ENCODE results near the gene SWI5.

DNA sequence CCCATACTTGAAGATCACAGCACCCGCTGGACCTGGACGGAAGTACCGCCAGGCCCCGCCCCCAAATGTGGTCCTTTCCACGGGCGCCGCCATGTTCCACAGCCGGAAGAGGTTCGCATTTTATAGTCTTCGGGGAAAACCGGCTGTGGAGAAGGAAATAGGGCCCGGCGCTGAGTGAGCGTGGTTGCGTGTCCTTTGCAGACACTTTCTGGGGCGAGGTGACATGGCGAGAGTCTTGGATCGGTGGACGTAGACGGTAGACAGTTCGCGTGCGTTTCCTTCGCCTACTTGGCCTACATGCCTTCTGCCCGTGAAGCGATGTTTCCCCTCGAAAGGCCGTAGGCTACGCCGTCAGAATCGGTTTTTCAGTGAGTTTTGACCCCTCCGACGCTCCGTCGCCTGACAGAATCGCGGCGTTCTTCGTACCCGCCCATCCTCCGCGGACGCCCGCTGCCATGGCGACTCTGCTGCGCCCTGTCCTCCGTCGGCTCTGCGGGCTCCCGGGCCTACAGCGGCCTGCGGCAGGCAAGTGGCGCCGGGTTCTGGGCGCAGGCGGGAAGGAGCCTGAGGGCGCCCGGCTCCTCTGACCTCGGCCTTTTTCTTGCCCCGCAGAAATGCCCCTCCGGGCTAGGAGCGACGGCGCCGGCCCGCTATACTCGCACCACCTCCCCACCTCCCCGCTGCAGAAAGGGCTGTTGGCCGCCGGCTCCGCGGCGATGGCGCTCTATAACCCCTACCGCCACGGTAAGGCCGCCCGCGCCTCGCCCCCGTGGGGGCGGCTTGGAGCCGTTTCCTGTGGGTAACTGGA lies 46.5 kb downstream of the SWI5 start, which contains the start of the genes COQ4 and TRUB2:
- no peak; the same call in none of the 2 replicates for TF ChIP-seq CEBPB (IDR thresholded peaks at IDR 0.05)
- TF ChIP-seq EGR1 (IDR thresholded peaks at IDR 0.05): no peak; the same call in 1 of the 2 replicates
- peak; percentile 10; the same call in 1 of the 2 replicates for TF ChIP-seq EP300 (IDR thresholded peaks at IDR 0.05; ENCODE audit: borderline replicate concordance)
- TF ChIP-seq, protein P1, sequence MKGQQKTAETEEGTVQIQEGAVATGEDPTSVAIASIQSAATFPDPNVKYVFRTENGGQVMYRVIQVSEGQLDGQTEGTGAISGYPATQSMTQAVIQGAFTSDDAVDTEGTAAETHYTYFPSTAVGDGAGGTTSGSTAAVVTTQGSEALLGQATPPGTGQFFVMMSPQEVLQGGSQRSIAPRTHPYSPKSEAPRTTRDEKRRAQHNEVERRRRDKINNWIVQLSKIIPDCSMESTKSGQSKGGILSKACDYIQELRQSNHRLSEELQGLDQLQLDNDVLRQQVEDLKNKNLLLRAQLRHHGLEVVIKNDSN (IDR thresholded peaks at IDR 0.05): no peak
- TF ChIP-seq NFIC (IDR thresholded peaks at IDR 0.05): 0 out of 2 replicates have a peak, but pooled peaks have one; percentile 20
- peak; percentile 75; the same call in 1 of the 2 replicates for TF ChIP-seq TCF12 (IDR thresholded peaks at IDR 0.05; ENCODE audit: low read depth)
- TF ChIP-seq TEAD4 (IDR thresholded peaks at IDR 0.05): no peak
- TF ChIP-seq CREB1 (IDR thresholded peaks at IDR 0.05; ENCODE audit: low read depth): peak; percentile 47; the same call in 1 of the 2 replicates
- no peak for TF ChIP-seq ZBTB7A (IDR thresholded peaks at IDR 0.05; ENCODE audit: low read depth)
- TF ChIP-seq, protein P2, sequence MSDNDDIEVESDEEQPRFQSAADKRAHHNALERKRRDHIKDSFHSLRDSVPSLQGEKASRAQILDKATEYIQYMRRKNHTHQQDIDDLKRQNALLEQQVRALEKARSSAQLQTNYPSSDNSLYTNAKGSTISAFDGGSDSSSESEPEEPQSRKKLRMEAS (IDR thresholded peaks at IDR 0.05): peak; percentile 97
- TF ChIP-seq RAD21 (IDR thresholded peaks at IDR 0.05; ENCODE audit: low read depth): no peak
- no peak for TF ChIP-seq REST (IDR thresholded peaks at IDR 0.05; ENCODE audit: low read depth)
- TF ChIP-seq TAF1 (IDR thresholded peaks at IDR 0.05; ENCODE audit: low read depth): peak; percentile 92
- TF ChIP-seq YY1 (IDR thresholded peaks at IDR 0.05; ENCODE audit: low read depth): peak; percentile 95

Data from Ishikawa (cell line).